Fibroblast of mammary gland (primary cell): Measurements from ENCODE around the gene ZC3H12C.

Experiments
- DNase-seq: peaks from one replicate; pipeline ENCODE4 v3.0.0-alpha.2; 2010; ENCODE audit warnings: low read depth
- H3K4me3 ChIP-seq: 2 replicates; pipeline ENCODE4 v1.5.1; 2011; ENCODE audit warnings: low read depth, mild to moderate bottlenecking, low read length, moderate library complexity; ENCODE audit not compliant: control insufficient read depth
- TF ChIP-seq, protein P1 (sequence below): conservative IDR thresholded peaks from 2 replicates; pipeline ENCODE4 v1.5.1; 2011; ENCODE audit warnings: low read depth, low read length, inconsistent platforms; ENCODE audit not compliant: control insufficient read depth, insufficient read depth

The ZC3H12C gene

GRCh38 chr11:110126936-110127335 is 33.7 kb downstream of the ZC3H12C start:
- DNase-seq = no peak
- H3K4me3 ChIP-seq = no peak overlapping the region
- TF ChIP-seq, protein P1, sequence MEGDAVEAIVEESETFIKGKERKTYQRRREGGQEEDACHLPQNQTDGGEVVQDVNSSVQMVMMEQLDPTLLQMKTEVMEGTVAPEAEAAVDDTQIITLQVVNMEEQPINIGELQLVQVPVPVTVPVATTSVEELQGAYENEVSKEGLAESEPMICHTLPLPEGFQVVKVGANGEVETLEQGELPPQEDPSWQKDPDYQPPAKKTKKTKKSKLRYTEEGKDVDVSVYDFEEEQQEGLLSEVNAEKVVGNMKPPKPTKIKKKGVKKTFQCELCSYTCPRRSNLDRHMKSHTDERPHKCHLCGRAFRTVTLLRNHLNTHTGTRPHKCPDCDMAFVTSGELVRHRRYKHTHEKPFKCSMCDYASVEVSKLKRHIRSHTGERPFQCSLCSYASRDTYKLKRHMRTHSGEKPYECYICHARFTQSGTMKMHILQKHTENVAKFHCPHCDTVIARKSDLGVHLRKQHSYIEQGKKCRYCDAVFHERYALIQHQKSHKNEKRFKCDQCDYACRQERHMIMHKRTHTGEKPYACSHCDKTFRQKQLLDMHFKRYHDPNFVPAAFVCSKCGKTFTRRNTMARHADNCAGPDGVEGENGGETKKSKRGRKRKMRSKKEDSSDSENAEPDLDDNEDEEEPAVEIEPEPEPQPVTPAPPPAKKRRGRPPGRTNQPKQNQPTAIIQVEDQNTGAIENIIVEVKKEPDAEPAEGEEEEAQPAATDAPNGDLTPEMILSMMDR = no peak

DNA sequence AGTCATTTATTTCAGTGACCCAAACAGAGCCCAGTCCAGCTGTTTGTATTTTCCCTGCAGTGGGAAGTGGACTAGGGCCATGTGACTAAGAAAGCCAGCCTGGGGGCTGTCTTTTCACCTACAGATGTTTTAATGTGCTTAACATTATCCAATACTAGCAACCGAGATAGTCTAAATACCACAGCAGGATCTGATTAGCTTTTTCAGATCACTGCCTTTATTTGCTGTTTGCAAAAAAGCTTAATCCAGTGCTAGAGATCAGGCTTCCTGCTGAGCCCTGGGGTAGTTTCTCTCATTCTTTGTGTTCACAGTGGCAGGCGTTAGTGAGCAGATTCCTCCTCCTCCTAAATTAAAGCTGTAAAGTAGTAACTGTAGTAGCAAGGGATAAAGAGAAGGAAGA is 35.0 kb downstream of the ZC3H12C start:
- DNase-seq = peak; percentile 84
- H3K4me3 ChIP-seq = no peak overlapping the region
- TF ChIP-seq, protein P1 = no peak

DNA sequence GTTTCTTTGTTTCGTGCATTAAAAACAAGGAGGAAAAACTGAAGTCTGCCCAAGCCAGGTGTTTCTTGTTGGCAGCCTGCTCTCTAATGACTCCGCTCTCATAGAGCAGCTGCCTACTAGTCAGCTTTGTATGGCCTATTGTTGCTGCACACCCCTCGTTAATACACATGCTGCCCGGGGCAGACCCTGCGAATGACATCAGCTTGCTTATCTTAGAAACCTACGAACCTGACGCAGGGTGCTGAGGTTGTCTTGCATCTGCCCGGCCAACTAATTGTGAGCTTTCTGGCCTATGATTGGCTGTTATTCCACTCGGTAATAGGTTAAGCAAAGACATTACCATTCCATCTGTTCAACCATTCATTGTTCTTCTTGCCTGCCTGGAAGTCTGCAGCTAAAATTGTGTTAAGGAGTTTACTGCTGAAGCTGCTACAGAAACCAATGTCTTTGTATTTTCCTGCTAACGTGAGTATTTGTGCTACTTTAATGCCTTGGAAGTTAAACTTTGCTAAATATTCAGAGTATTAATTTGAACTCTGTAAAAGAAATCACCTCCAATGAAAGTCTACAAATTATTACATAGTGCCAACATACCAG is 37.5 kb downstream of the ZC3H12C start:
- TF ChIP-seq, protein P1 = no peak

DNA sequence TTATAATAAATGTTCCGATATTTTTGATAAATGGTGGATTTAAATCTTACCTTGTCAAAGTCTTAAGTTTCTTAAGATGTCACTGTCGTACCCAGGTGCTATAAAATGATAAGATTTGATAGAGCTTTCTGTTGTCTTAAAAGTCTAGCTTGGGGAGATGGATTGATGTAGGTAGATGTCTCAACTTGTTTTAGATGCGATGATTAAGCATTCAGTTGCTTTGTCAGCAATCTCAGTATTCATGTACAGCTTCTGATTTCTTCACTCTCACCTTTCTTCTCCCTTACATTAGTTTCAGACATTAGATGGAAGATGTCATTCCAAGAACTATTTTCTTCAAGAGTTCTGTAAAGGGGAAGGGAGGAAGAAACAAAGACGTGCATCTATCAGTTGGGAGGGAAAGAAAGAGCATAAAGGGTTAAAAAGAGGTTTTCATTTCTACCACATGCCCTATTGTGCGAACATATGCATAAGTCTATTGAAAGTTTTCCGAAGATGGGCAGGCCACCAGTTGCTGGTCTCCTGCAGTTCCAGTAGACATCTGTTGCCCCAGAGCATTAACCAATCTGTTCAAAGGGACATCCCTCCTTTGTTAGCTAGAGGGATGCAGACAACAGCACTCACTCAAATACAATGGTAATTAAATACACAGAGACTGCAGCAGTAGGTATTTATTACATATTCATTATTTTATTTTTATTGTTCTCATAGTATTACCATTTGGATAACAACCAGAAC is 38.4 kb downstream of the ZC3H12C start:
- H3K4me3 ChIP-seq = no peak overlapping the region
- TF ChIP-seq, protein P1 = no peak
- DNase-seq = no peak

More for the DNA sequence above, 37.5 kb downstream of the ZC3H12C start:
- DNase-seq = no peak
- no peak overlapping the region for H3K4me3 ChIP-seq

- H3K4me3 ChIP-seq = no peak overlapping the region
- TF ChIP-seq, protein P1 = no peak
- no peak for DNase-seq
Measured at GRCh38 chr11:110133160-110133559, 40.0 kb downstream of the ZC3H12C start.

DNA sequence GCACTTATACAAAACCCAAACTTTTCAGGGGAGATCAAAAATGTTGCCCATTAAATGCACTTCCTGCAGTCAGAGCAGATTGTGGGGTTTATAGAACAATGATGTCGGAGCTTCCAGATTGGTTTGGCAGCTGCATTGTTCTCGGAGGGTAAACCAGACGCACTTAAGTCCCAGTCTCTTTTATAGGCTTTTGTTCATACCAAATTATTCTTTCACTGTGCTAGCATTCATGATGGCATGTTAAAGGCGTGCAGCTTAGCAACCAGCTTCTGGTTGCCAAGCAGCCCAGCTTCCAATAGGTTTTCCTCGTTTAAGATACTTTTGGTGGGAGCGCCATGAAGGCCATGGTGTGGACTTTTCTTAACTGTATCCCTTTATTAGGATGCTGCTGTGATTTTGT is 40.9 kb downstream of the ZC3H12C start:
- TF ChIP-seq, protein P1 = no peak
- H3K4me3 ChIP-seq = no peak overlapping the region
- DNase-seq = no peak
